Neutrophil (primary cell): Measurements from ENCODE around the gene C1orf105.

Experiments used
- H3K27ac ChIP-seq: fragments of 200-600 bp; sonication (generic); 2 replicates; pipeline ENCODE4 v1.5.1; 2016; ENCODE audit warnings: mild to moderate bottlenecking, moderate library complexity
- H3K27me3 ChIP-seq: fragments of 200-600 bp; sonication (generic); 2 replicates; pipeline ENCODE4 v1.6.0; 2016; ENCODE audit warnings: mild to moderate bottlenecking
- H3K36me3 ChIP-seq: fragments of 200-600 bp; sonication (generic); 2 replicates; pipeline ENCODE4 v1.5.1; 2017
- H3K4me1 ChIP-seq, 2 experiments: fragments of 200-600 bp in 1 of 2; sonication (generic) in 1 of 2; 1 replicate in 1 of 2; 2 replicates in 1 of 2; pipeline versions ENCODE4 v1.5.1 to v1.6.1; 2013 to 2016; ENCODE audit warnings: low read depth in 1 of 2, low read length in 1 of 2, mild to moderate bottlenecking in 1 of 2, moderate library complexity in 1 of 2; ENCODE audit not compliant: control insufficient read depth in 1 of 2, insufficient read depth in 1 of 2
- H3K4me3 ChIP-seq, 2 experiments: fragments of 200-600 bp in 1 of 2; sonication (generic) in 1 of 2; 1 replicate in 1 of 2; 2 replicates in 1 of 2; pipeline ENCODE4 v1.5.1; 2013 to 2016; ENCODE audit warnings: low read depth in 1 of 2, low read length in 1 of 2, mild to moderate bottlenecking in 1 of 2, moderate library complexity in 1 of 2
- H3K9me3 ChIP-seq: fragments of 200-600 bp; sonication (generic); 2 replicates; pipeline ENCODE4 v1.5.1; 2016
- CTCF ChIP-seq: fragments of 200-600 bp; sonication (generic); IDR thresholded peaks from 2 replicates; pipeline ENCODE4 v1.5.1; 2016; ENCODE audit warnings: antibody characterized with exemption

The C1orf105 gene

GRCh38 chr1:172452536-172453152 is 32.2 kb downstream of the C1orf105 start:
- Histone ChIP-seq H3K27me3 (no peaks in the 10 kb centered on the region), H3K36me3 (no peaks in the 10 kb centered on the region), H3K4me3 (no peak overlapping the region), H3K9me3 (no peaks in the 10 kb centered on the region), H3K27ac (no peak overlapping the region), H3K4me1 (peaks cover 40% of the 10 kb centered on the region in 2 experiments)
- TF ChIP-seq CTCF: no peak

- H3K4me1 ChIP-seq: peaks cover 35% of the 10 kb centered on the region in 2 experiments
- H3K36me3 ChIP-seq: no peaks in the 10 kb centered on the region
- no peaks in the 10 kb centered on the region for H3K27me3 ChIP-seq
- no peak for TF ChIP-seq CTCF
- H3K27ac ChIP-seq: no peak overlapping the region
- no peak overlapping the region for H3K4me3 ChIP-seq
- H3K9me3 ChIP-seq: no peaks in the 10 kb centered on the region
Measured at GRCh38 chr1:172453153-172453545, 32.7 kb downstream of the C1orf105 start.

GRCh38 chr1:172453607-172454006 is 33.1 kb downstream of the C1orf105 start:
- H3K27me3 ChIP-seq: no peaks in the 10 kb centered on the region
- TF ChIP-seq CTCF: no peak
- H3K9me3 ChIP-seq: no peaks in the 10 kb centered on the region
- H3K36me3 ChIP-seq: no peaks in the 10 kb centered on the region
- no peak overlapping the region for H3K4me3 ChIP-seq
- H3K27ac ChIP-seq: no peak overlapping the region
- H3K4me1 ChIP-seq: peaks cover 31 to 33% of the 10 kb centered on the region in 2 experiments

- no peak for TF ChIP-seq CTCF
- Histone ChIP-seq H3K36me3 (no peaks in the 10 kb centered on the region), H3K4me3 (no peak overlapping the region), H3K27ac (no peak overlapping the region), H3K9me3 (no peaks in the 10 kb centered on the region), H3K27me3 (no peaks in the 10 kb centered on the region), H3K4me1 (peaks cover 12 to 15% of the 10 kb centered on the region in 2 experiments)
Measured at GRCh38 chr1:172455451-172455850, 35.0 kb downstream of the C1orf105 start.

- Histone ChIP-seq H3K27ac (no peak overlapping the region), H3K9me3 (no peaks in the 10 kb centered on the region), H3K4me3 (no peak overlapping the region), H3K36me3 (no peaks in the 10 kb centered on the region), H3K4me1 (peaks cover 8 to 12% of the 10 kb centered on the region in 2 experiments), H3K27me3 (no peaks in the 10 kb centered on the region)
- TF ChIP-seq CTCF: no peak
Measured at GRCh38 chr1:172456344-172456769, 35.9 kb downstream of the C1orf105 start.
